Measurements from ENCODE around the gene RERE. TPM values are rescaled to one million over a fixed set of nuclear protein-coding genes. Genes with fewer than 3 reads are reported as not detected.

Gene RERE
- total RNA-seq, 1 experiment from 2014 or later, result 73.4 TPM

DNA sequence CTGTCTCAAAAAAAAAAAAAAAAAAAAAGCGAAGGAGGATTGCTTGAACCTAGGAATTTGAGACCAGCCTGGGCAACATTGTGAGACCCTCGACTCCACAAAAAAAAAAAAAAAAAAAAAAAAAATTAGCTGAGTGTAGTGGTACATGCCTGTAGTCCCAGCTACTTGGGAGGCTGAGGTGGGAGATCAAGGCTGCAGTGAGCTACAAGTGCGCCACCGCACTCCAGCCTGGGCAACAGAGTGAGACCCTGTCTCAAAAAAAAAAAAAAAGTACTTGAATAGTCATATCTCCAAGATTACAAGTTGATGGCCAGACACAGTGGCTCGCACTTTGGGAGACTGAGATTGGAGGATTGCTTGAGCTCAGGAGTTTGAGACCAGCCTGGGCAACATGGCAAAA, 33.6 kb upstream of the RERE start:
- CTCF ChIA-PET, result interaction anchor here (0.6 to 0.7 kb wide), 3 partner anchors 381 to 1984 kb away, joined by 3 to 6 read pairs (median 3); no protein-coding TSS in a partner anchor
- intact Hi-C loops (cut with micrococcal nuclease; ENCODE audit: unreplicated experiment), result loop anchor here (10.0 kb wide), 2 partner anchors 254 to 1186 kb away; no protein-coding TSS in a partner anchor
- H3K27me3 ChIP-seq (ENCODE audit: insufficient read depth, low read depth), result no peaks in the 10 kb centered on the region
- H3F3A ChIP-seq (ENCODE audit: insufficient read depth, low read depth), result peaks cover 9% of the 10 kb centered on the region; the same call in 1 of the 2 replicates
- no peaks in the 10 kb centered on the region for H4K20me1 ChIP-seq (ENCODE audit: insufficient read depth)
- TF ChIP-seq, protein P1, sequence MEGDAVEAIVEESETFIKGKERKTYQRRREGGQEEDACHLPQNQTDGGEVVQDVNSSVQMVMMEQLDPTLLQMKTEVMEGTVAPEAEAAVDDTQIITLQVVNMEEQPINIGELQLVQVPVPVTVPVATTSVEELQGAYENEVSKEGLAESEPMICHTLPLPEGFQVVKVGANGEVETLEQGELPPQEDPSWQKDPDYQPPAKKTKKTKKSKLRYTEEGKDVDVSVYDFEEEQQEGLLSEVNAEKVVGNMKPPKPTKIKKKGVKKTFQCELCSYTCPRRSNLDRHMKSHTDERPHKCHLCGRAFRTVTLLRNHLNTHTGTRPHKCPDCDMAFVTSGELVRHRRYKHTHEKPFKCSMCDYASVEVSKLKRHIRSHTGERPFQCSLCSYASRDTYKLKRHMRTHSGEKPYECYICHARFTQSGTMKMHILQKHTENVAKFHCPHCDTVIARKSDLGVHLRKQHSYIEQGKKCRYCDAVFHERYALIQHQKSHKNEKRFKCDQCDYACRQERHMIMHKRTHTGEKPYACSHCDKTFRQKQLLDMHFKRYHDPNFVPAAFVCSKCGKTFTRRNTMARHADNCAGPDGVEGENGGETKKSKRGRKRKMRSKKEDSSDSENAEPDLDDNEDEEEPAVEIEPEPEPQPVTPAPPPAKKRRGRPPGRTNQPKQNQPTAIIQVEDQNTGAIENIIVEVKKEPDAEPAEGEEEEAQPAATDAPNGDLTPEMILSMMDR (conservative IDR thresholded peaks at IDR 0.05), result no peak
- TF ChIP-seq EZH2 (IDR thresholded peaks at IDR 0.05; ENCODE audit: low read depth), result no peak
- H3K4me2 ChIP-seq, result no peak overlapping the region
- H3K27ac ChIP-seq, result no peak overlapping the region
- no peaks in the 10 kb centered on the region for H3K9me3 ChIP-seq (ENCODE audit: insufficient read depth, low read depth)
- no peaks in the 10 kb centered on the region for H3K9me2 ChIP-seq (ENCODE audit: insufficient read depth)
- no peak overlapping the region for H3K4me3 ChIP-seq
- H3K79me2 ChIP-seq (ENCODE audit: low read depth), result no peaks in the 10 kb centered on the region
- H3K4me1 ChIP-seq (replicated peaks; ENCODE audit: insufficient read depth), result no peaks in the 10 kb centered on the region
- H3K36me3 ChIP-seq (ENCODE audit: low read depth), result no peaks in the 10 kb centered on the region
- no peak overlapping the region for H2AFZ ChIP-seq
- no TSS peak for BruUV-seq (replicated peaks)
- POLR2A ChIA-PET (ENCODE audit: unreplicated experiment), result no interaction called here
- no peak for DNase-seq

GRCh38 chr1:8848663-8849386, 31.4 kb upstream of the RERE start:
- H3K4me2 ChIP-seq, result no peak overlapping the region
- H2AFZ ChIP-seq, result no peak overlapping the region
- no peaks in the 10 kb centered on the region for H4K20me1 ChIP-seq (ENCODE audit: insufficient read depth)
- CTCF ChIA-PET, result interaction anchor here (0.5 to 1.9 kb wide), 12 partner anchors 33 to 377 kb away, joined by 3 to 13 read pairs (median 4); no protein-coding TSS in a partner anchor
- H3K9me3 ChIP-seq (ENCODE audit: insufficient read depth, low read depth), result no peaks in the 10 kb centered on the region
- no peaks in the 10 kb centered on the region for H3K27me3 ChIP-seq (ENCODE audit: insufficient read depth, low read depth)
- TF ChIP-seq, protein P1 (conservative IDR thresholded peaks at IDR 0.05), result peak; percentile 76
- TF ChIP-seq EZH2 (IDR thresholded peaks at IDR 0.05; ENCODE audit: low read depth), result no peak
- no peaks in the 10 kb centered on the region for H3K36me3 ChIP-seq (ENCODE audit: low read depth)
- H3K79me2 ChIP-seq (ENCODE audit: low read depth), result no peaks in the 10 kb centered on the region
- H3K4me1 ChIP-seq (replicated peaks; ENCODE audit: insufficient read depth), result no peaks in the 10 kb centered on the region
- POLR2A ChIA-PET (ENCODE audit: unreplicated experiment), result interaction anchor here (0.5 to 0.7 kb wide), 5 partner anchors 9 to 123 kb away, joined by 3 to 5 read pairs (median 4); no protein-coding TSS in a partner anchor
- BruUV-seq (replicated peaks), result no TSS peak
- no peak overlapping the region for H3K4me3 ChIP-seq
- H3F3A ChIP-seq (ENCODE audit: insufficient read depth, low read depth), result no peaks in the 10 kb centered on the region; the same call in 1 of the 2 replicates
- intact Hi-C loops (cut with micrococcal nuclease; ENCODE audit: unreplicated experiment), result loop anchor here (1.0 to 2.0 kb wide), 3 partner anchors 122 to 874 kb away; no protein-coding TSS in a partner anchor
- no peak overlapping the region for H3K27ac ChIP-seq
- no peaks in the 10 kb centered on the region for H3K9me2 ChIP-seq (ENCODE audit: insufficient read depth)
- peak; percentile 57 to 86 for DNase-seq

DNA sequence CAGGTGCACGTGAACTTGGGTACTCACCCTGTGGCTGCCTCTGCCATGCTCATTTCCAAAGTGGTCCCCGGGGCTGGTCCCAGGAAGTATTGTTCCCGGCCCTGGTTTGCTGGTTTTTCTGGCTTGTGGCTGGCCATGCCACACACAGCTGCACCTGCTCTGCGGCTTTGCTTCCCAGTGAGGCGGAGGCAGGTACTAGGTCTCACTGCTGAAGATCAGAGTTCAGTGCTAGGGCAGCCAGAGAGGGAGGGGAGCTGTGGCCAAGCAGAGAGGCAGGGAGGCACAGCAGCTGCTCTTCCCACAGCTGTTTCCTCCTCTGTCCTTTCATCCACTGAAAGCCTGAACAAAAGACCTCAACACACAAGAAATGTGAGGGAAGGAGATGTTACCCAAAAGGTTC, 30.6 kb upstream of the RERE start:
- no peaks in the 10 kb centered on the region for H4K20me1 ChIP-seq (ENCODE audit: insufficient read depth)
- H3K27me3 ChIP-seq (ENCODE audit: insufficient read depth, low read depth), result no peaks in the 10 kb centered on the region
- DNase-seq, result peak in 1 of 2 experiments; percentile 26
- no peak overlapping the region for H3K4me3 ChIP-seq
- H3K79me2 ChIP-seq (ENCODE audit: low read depth), result no peaks in the 10 kb centered on the region
- ChIA-PET CTCF (interaction anchor here (0.5 to 1.9 kb wide), 2 partner anchors 287 to 376 kb away, joined by 4 to 13 read pairs; no protein-coding TSS in a partner anchor), POLR2A (ENCODE audit: unreplicated experiment) (no interaction called here)
- H3K4me1 ChIP-seq (replicated peaks; ENCODE audit: insufficient read depth), result no peaks in the 10 kb centered on the region
- no peaks in the 10 kb centered on the region; the same call in 1 of the 2 replicates for H3F3A ChIP-seq (ENCODE audit: insufficient read depth, low read depth)
- intact Hi-C loops (cut with micrococcal nuclease; ENCODE audit: unreplicated experiment), result loop anchor here (1.0 to 2.0 kb wide), 3 partner anchors 121 to 873 kb away; no protein-coding TSS in a partner anchor
- no peaks in the 10 kb centered on the region for H3K9me2 ChIP-seq (ENCODE audit: insufficient read depth)
- TF ChIP-seq EZH2 (IDR thresholded peaks at IDR 0.05; ENCODE audit: low read depth), result no peak
- TF ChIP-seq, protein P1 (conservative IDR thresholded peaks at IDR 0.05), result no peak
- H3K9me3 ChIP-seq (ENCODE audit: insufficient read depth, low read depth), result no peaks in the 10 kb centered on the region
- no TSS peak for BruUV-seq (replicated peaks)
- no peak overlapping the region for H3K27ac ChIP-seq
- H3K36me3 ChIP-seq (ENCODE audit: low read depth), result no peaks in the 10 kb centered on the region
- no peak overlapping the region for H3K4me2 ChIP-seq
- no peak overlapping the region for H2AFZ ChIP-seq

Measured in PC-9 (cell line).